Left forelimb (tissue), 1 donor: ENCODE data around the gene CGB7.
"Not testable (repeated sequence)": the region's sequence is repeated elsewhere in the genome, so short reads cannot be mapped to it uniquely, and the experiment has no call there.

Experiments
- DNase-seq: peaks from one replicate; pipeline ENCODE4 v3.0.0-alpha.2; 2018; ENCODE audit warnings: low spot score

Gene CGB7

GRCh38 chr19:49042177-49042576, 15.4 kb downstream of the CGB7 start:
- DNase-seq = no peak

DNA sequence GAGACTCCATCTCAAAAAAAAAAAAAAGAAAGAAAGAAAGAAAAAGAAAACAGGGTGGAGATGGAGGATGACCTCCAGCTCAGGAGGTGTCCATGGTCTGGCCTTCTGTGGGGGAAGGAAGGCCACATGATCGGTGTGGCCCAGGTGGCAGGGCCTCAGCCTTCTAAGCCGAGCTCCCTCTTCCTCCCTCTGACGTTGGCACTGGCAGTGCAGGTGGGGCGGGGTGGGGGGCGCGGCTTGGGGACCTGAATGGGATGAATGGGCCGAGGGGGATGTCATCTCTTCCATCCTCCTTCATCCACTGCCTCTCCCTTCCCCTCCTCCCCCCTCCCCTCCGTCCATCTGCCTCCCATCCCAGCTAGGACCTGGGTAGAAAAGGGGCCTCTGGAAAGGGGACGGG, 17.8 kb downstream of the CGB7 start:
- not testable (repeated sequence) for DNase-seq

DNA sequence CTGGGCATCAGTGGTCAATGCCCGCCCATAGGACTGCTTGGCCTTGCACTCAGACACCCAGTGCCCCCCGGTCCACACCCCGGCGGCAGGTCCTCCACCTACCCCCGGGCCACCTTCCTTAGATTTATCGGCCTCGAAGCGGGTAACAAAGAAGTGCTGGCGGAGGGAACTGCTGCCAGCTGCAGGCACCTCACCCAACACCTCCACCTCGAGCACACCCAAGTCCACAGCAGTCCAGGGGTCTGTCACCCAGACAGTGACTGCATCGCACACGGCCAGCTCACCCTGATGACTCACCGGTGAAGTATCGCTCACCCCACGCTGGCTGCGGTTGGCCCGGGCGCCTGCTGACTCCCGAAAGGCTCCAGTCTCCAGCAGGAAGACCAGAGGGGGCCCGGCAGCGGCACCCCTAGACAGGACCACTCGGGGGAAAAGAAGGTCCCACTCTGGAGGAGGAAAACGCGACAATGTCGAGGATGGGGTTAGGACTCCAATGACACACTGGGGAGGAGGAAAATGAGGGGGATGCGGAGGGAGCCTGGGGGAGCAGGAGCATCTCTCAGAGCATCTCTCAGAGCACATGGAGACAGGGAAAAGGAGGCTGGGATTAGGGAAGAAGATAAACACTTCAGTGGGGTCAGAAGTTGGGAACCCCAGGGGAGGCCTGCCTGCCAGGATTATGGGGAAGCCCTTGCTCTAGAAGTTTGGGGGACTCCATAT, 18.8 kb downstream of the CGB7 start:
- not testable (repeated sequence) for DNase-seq

- DNase-seq = not testable (repeated sequence)
Observed at GRCh38 chr19:49038111-49038510, 19.4 kb downstream of the CGB7 start.

DNA sequence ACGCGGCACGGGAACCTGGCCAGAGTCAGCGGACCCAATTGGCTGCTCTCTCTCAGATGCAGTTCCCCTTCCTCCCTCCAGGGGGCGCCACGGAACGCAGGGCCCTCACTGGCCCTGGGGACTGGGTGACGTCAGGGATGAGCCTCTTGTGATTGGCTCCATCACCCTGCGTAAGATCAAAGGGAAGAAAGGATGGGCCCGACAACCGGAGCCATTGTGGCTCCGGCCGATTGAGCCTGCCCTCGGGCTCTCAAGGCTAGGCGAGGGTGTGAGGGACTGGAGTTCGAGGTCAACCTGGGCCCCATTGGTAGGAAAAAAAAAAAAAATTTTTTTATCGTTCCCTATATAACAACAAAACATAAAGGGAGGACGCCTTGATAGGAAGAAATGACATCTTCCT, 20.7 kb downstream of the CGB7 start, which contains the start of gene CGB1:
Gene CGB1 (minus strand): TSS at position 81 of the 400 bp plus-strand sequence. CDS start 184 bp downstream, outside the sequence.
- not testable (repeated sequence) for DNase-seq

DNA sequence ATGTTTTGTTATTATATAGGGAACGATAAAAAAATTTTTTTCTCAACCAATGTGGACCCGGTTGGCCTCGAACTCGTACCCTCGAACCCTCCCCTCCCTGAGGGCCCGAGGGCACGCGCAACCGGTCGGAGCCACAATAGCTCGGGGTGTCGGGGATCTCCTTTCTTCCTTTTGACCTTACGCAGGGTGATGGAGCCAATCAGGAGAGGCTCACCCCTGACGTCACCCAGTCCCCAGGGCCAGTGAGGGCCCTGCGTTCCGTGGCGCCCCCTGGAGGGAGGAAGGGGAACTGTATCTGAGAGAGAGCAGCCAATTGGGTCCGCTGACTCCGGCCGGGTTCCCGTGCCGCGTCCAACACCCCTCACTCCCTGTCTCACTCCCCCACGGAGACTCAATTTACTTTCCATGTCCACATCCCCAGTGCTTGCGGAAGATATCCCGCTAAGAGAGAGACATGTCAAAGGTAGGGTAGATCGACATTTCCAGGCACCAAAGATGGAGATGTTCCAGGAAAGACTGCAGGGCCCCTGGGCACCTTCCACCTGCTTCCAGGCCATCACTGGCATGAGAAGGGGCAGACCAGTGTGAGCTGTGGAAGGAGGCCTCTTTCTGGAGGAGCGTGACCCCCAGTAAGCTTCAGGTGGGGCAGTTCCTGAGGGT, 25.8 kb downstream of the CGB7 start, which contains the start of gene CGB2:
Gene CGB2 (plus strand): TSS at position 249 of the 660 bp plus-strand sequence. CDS start 206 bp downstream, at position 455.
- not testable (repeated sequence) for DNase-seq

DNA sequence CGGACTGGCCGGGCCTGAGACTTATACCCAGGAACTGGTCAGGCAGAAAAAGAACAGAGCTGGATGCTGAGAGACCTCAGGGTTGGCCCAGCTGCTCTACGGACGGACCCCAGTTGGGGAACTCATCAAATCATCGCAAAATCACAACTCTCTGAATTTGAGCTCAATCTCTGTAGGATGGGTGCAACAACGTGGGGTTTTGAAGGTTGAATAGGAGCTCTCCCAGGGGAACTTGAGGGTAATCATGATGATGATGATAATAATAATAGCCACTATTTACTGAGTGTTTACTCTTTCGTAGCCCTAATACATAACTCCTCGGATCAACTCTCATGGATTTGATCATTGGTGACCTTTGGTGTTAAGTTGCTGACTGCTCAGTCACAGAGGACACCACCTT, 27.2 kb downstream of the CGB7 start:
- not testable (repeated sequence) for DNase-seq

DNA sequence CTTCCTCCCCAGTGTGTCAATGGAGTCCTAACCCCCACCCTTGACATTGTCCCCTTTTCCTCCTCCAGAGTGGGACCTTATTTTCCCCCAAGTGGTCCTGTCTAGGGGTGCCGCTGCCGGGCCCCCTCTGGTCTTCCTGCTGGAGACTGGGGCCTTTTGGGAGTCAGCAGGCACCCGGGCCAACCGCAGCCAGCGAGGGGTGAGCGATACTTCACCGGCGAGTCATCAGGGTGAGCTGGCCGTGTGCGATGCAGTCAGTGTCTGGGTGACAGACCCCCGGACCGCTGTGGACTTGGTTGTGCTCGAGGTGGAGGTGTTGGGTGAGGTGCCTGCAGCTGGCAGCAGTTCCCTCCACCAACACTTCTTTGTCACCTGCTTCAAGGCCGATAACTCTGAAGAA, 27.8 kb downstream of the CGB7 start:
- DNase-seq = not testable (repeated sequence)

DNA sequence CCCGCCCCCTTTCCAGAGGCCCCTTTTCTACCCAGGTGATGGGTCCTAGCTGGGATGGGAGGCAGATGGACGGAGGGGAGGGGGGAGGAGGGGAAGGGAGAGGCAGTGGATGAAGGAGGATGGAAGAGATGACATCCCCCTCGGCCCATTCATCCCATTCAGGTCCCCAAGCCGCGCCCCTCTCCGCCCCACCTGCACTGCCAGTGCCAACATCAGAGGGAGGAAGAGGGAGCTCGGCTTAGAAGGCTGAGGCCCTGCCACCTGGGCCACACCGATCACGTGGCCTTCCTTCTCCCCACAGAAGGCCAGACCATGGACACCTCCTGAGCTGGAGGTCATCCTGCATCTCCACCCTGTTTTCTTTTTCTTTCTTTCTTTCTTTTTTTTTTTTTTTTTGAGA, 28.9 kb downstream of the CGB7 start:
- not testable (repeated sequence) for DNase-seq

DNA sequence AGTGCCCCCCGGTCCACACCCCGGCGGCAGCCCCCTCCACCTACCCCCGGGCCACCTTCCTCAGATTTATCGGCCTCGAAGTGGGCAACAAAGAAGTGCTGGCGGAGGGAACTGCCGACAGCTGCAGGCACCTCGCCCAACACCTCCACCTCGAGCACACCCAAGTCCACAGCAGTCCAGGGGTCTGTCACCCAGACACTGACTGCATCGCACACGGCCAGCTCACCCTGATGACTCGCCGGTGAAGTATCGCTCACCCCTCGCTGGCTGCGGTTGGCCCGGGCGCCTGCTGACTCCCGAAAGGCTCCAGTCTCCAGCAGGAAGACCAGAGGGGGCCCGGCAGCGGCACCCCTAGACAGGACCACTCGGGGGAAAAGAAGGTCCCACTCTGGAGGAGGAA, 31.9 kb downstream of the CGB7 start:
- DNase-seq = not testable (repeated sequence)

DNA sequence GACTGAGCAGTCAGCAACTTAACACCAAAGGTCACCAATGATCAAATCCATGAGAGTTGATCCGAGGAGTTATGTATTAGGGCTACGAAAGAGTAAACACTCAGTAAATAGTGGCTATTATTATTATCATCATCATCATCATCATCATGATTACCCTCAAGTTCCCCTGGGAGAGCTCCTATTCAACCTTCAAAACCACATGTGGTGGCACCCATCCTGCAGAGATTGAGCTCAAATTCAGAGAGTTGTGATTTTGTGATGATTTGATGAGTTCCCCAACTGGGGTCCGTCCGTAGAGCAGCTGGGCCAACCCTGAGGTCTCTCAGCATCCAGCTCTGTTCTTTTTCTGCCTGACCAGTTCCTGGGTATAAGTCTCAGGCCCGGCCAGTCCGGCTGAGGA, 32.5 kb downstream of the CGB7 start:
- DNase-seq = not testable (repeated sequence)

- not testable (repeated sequence) for DNase-seq
Observed at GRCh38 chr19:49024233-49024632, 33.3 kb downstream of the CGB7 start, which contains the start of gene CGB3. CGB3 (minus strand) TSS chr19:49024333; CDS start chr19:49023971, 362 bp downstream.

DNA sequence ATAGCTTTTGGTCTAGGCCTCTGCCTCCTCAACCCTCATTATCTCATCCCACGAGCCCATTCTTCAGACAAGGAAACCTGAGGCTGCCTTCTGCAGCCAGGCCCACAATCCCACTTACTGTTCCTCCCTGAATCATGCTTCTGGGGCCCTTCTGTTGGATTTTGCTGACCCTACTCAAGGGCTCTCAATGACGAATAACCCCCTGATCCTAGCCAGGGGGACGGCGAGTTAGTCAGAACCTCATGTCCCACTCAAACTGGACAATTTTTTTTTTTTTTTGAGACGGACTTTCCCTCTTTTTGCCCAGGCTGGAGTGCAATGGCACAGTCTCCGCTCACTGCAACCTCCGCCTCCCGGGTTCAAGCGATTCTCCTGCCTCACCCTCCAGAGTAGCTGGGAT, 35.4 kb downstream of the CGB7 start:
- DNase-seq = no peak

DNA sequence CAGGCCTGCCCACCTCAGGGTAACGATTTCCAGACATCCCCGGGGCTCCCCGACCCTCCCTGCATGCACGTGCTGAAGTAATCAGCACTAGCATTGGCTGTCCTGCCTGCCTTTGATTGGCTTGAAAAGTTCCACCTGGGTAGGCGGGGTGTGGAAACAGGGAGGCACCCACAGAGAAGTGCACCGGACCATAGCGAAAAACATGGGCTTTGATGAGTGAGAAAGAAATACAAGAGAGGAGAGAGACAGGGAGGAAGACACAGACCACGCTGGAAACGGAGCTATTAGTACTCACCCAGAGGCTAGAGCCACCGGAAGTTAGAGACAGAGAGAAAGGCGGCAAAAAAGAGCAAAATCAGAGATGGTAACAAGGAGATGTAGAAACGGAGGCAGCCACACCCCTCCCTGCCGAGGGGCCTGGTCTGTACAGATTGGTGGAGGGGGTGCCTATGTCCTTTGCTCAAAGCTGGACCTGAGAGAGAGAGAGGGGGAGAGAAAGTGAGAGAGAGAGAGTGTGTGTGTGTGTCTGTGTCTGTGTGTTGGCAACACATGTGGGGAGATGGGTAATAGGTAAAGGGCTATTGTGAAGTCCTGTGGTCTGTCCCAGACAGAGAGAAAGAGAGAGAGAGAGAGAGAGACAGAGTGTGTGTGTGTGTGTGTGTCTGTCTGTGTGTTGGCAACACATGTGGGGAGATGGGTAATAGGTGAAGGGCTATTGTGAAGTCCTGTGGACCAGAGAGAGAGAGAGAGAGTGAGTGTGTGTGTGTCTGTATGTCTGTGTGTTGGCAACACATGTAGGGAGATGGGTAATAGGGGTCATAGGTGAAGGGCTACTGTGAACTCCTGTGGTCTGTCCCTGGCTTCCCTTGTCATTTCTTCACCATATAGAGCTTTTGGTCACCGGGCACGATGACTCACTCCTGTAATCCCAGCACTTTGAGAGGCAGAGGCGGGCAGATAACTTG, 36.3 kb downstream of the CGB7 start:
- no peak for DNase-seq

GRCh38 chr19:49020342-49020741, 37.2 kb downstream of the CGB7 start:
- DNase-seq = no peak

GRCh38 chr19:49019242-49019932, 38.2 kb downstream of the CGB7 start:
- no peak for DNase-seq

DNA sequence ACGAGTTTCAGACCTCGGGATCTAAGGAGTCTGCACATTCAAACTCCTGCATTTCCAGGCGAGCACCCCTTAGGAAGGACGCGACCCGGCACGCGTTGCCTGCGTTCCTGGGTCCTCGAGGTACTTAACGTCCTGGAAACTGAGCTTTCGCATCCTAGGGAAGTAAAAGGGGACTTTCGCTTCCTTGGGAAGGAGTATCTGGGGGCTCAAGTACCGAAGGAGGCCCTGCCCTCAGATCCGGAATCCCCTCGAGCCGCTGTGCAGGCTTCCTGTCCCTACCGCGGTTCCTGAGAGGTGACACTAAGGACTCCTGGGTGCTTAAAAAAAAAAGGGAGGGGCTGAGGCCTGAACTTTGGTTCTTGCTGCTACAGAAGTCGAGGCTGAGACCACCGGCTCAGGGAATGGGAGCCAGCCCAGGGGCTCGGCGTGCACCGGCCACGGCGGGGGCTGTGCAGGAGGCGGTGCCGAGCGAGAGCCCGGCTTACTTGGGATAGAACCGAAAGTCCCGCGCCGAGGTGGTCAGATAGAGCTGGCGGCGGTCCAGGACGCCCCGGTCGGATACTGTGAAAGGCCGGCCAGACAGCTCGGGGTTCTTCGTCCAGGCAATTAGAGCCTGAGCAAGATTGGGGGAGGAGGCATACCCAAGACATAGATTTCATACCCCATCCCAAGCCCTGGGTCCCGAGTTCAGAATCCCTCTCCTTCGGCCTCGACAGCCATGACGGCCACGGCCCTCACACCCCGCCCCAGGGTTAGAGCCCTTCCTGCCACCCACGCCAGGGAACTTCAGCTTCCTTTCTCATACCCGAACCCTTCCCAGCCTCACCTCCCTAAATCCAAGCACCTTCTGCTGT, 38.9 kb downstream of the CGB7 start:
- DNase-seq = not testable (repeated sequence)

- DNase-seq = no peak
Observed at GRCh38 chr19:49017666-49018351, 39.7 kb downstream of the CGB7 start.

DNA sequence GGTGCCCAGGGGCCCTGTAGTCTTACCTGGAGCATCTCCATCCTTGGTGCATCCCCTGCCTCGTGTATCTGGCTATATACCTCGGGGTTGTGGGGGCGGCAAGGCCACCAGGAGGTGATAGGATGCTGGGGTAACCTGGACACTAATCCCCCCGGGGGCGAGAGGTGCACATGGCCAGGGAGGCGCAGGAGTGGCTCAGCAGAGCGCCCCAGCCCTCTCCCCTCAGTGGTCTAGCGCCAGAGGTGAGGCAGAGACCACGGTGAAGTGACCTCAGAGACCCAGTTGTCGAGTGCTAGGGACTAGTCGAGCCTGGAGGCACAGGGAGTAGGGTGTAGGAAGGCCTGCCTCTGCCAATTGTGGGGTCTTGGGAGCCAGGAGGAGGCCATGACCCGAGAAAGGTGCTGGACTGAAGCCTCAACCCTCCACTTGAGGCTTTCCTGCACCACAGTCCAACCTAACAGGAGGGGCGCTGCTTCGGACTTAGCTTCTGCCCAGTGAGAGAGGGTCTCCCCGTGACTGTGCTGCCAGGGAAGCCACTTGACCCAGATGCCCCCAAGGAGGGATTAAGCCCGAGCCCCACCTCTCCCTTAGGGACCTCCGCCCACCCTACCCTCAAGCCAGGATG, 40.4 kb downstream of the CGB7 start, which contains the start of gene LHB:
Gene LHB (minus strand): TSS at position 51 of the 625 bp plus-strand sequence. CDS start 10 bp downstream, at position 41.
- no peak for DNase-seq
